ENCODE measurements around the gene GPR137B. TPM values are rescaled to one million over a fixed set of nuclear protein-coding genes. Genes with fewer than 3 reads are reported as not detected.

The GPR137B gene
- total and polyA plus RNA-seq, 2 of the 4 experiments (the other 2 are of a cell fraction), result 4.5 to 12.3 TPM

DNA sequence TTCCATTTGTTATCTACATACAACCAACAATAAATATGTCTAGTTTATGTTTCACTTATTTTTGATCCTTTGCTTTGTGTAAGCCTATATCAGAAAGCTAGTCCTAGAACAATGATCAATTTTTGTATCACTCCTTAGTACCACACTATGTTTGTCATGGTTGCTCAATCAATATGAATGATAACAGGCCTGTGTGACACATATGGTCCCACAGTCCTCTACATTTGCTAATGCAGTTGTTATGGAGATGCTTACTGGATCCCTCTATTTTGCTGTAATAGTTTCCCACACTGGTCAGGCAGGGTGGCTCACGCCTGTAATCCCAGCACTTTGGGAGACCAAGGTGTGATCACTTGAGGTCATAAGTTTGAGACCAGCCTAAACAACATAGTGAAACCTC is 80.3 kb downstream of the GPR137B start:
- H3K4me2 ChIP-seq (ENCODE audit: low read depth, low read length), result no peak overlapping the region
- no peaks in the 10 kb centered on the region for H3K9me3 ChIP-seq (ENCODE audit: control insufficient read depth, insufficient read depth, low read length)
- DNase-seq (no peak), ATAC-seq (ENCODE audit: low read depth) (no peak)
- H3K4me3 ChIP-seq (ENCODE audit: insufficient read depth, low read depth, low read length), result no peak overlapping the region
- H3K36me3 ChIP-seq (ENCODE audit: control insufficient read depth, insufficient read depth, low read length), result no peaks in the 10 kb centered on the region
- dilution Hi-C loops (cut with HindIII; ENCODE audit: low sequenced_read_pairs, unreplicated experiment), result no loop called here
- no peak overlapping the region for H3K9ac ChIP-seq (ENCODE audit: low read depth, low read length)
- H3K4me1 ChIP-seq (ENCODE audit: control insufficient read depth, insufficient read depth, low read length), result no peaks in the 10 kb centered on the region
- no peaks in the 10 kb centered on the region for H4K20me1 ChIP-seq (ENCODE audit: insufficient read depth, low read length)
- H2AK5ac ChIP-seq (ENCODE audit: low read depth, low read length), result no peak overlapping the region
- no peak overlapping the region for H3K27ac ChIP-seq (ENCODE audit: insufficient read depth, low read length)
- H3K79me1 ChIP-seq (ENCODE audit: low read depth in 1 of 2, low read length in 2 of 2), result no peaks in the 10 kb centered on the region
- H3K14ac ChIP-seq (replicated peaks; ENCODE audit: low read depth, low read length), result no peak overlapping the region
- CTCF ChIA-PET, result no interaction called here
- no peak overlapping the region for H2BK20ac ChIP-seq (ENCODE audit: low read depth, low read length)
- POLR2A ChIA-PET (ENCODE audit: unreplicated experiment), result no interaction called here
- H3K23ac ChIP-seq (ENCODE audit: low read depth, low read length), result no peak overlapping the region
- intact Hi-C loops (cut with micrococcal nuclease), result no loop called here
- no peaks in the 10 kb centered on the region for H3K9me1 ChIP-seq (ENCODE audit: insufficient read depth, low read length)
- no peak overlapping the region for H4K8ac ChIP-seq (ENCODE audit: low read depth in 2 of 2, low read length in 2 of 2)
- no peak overlapping the region for H3K4ac ChIP-seq (ENCODE audit: low read depth, low read length)
- no CpG with 5 or more reads among the region's 1 CpG for WGBS, 2 experiments (ENCODE audit: extremely low coverage in 2 of 2, insufficient read length in 1 of 2)
- H3K56ac ChIP-seq (ENCODE audit: extremely low read depth, insufficient read depth, low read length), result no peak overlapping the region
- no peaks in the 10 kb centered on the region for H3K27me3 ChIP-seq (ENCODE audit: control insufficient read depth, insufficient read depth, low read length)
- no peak for TF ChIP-seq NFE2L2 (IDR thresholded peaks at IDR 0.05; ENCODE audit: low read depth, low read length)
- no peak for TF ChIP-seq CHD1 (IDR thresholded peaks at IDR 0.05; ENCODE audit: low read depth, low read length)
- TF ChIP-seq CEBPB (IDR thresholded peaks at IDR 0.05; ENCODE audit: low read depth, low read length), result no peak
- no peak for TF ChIP-seq ELK1 (IDR thresholded peaks at IDR 0.05; ENCODE audit: borderline replicate concordance, low read depth, low read length)
- TF ChIP-seq, protein P1, sequence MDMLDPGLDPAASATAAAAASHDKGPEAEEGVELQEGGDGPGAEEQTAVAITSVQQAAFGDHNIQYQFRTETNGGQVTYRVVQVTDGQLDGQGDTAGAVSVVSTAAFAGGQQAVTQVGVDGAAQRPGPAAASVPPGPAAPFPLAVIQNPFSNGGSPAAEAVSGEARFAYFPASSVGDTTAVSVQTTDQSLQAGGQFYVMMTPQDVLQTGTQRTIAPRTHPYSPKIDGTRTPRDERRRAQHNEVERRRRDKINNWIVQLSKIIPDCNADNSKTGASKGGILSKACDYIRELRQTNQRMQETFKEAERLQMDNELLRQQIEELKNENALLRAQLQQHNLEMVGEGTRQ (IDR thresholded peaks at IDR 0.05; ENCODE audit: low read depth, low read length), result no peak
- TF ChIP-seq, protein P2, sequence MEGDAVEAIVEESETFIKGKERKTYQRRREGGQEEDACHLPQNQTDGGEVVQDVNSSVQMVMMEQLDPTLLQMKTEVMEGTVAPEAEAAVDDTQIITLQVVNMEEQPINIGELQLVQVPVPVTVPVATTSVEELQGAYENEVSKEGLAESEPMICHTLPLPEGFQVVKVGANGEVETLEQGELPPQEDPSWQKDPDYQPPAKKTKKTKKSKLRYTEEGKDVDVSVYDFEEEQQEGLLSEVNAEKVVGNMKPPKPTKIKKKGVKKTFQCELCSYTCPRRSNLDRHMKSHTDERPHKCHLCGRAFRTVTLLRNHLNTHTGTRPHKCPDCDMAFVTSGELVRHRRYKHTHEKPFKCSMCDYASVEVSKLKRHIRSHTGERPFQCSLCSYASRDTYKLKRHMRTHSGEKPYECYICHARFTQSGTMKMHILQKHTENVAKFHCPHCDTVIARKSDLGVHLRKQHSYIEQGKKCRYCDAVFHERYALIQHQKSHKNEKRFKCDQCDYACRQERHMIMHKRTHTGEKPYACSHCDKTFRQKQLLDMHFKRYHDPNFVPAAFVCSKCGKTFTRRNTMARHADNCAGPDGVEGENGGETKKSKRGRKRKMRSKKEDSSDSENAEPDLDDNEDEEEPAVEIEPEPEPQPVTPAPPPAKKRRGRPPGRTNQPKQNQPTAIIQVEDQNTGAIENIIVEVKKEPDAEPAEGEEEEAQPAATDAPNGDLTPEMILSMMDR (conservative IDR thresholded peaks at IDR 0.05; ENCODE audit: low read depth, low read length), result no peak
- TF ChIP-seq RFX5 (IDR thresholded peaks at IDR 0.05; ENCODE audit: low read depth, low read length), result no peak
- BruUV-seq (replicated peaks), result no TSS peak
- H2BK120ac ChIP-seq (ENCODE audit: low read depth, low read length), result no peak overlapping the region
- H4K91ac ChIP-seq (ENCODE audit: insufficient read depth, low read depth, low read length), result no peak overlapping the region
- H2AK9ac ChIP-seq (replicated peaks; ENCODE audit: low read depth, low read length, poor library complexity), result no peak overlapping the region
- in situ Hi-C loops (cut with MboI; ENCODE audit: low sequenced_read_pairs), result no loop called here
- no peak overlapping the region for H2BK5ac ChIP-seq (ENCODE audit: low read depth, low read length, poor library complexity, severe bottlenecking)
- no peak overlapping the region for H3K18ac ChIP-seq (ENCODE audit: low read depth, low read length)
- no peak overlapping the region for H2AFZ ChIP-seq (replicated peaks; ENCODE audit: low read length, poor library complexity)
- no peak overlapping the region for H4K5ac ChIP-seq (ENCODE audit: low read depth, low read length)
- H2BK15ac ChIP-seq (ENCODE audit: low read depth, low read length), result no peak overlapping the region
